Right kidney (tissue), 1 donor: ENCODE data around the gene FGB.
"Not testable (repeated sequence)": the region's sequence is repeated elsewhere in the genome, so short reads cannot be mapped to it uniquely, and the experiment has no call there.

ENCODE experiments used
- DNase-seq: peaks from one replicate; pipeline ENCODE4 v3.0.0-alpha.2; 2016

Gene FGB

GRCh38 chr4:154564311-154564710 lies 1.5 kb downstream of the FGB start:
- no peak for DNase-seq

- no peak for DNase-seq
These were observed 2.9 kb downstream of the FGB start for GRCh38 chr4:154565704-154566103.

- no peak for DNase-seq
These were observed 3.9 kb downstream of the FGB start for GRCh38 chr4:154566639-154567204.

- no peak for DNase-seq
These were observed 6.2 kb downstream of the FGB start for GRCh38 chr4:154569028-154569427.

- no peak for DNase-seq
These were observed 6.8 kb downstream of the FGB start for GRCh38 chr4:154569584-154569983.

DNA sequence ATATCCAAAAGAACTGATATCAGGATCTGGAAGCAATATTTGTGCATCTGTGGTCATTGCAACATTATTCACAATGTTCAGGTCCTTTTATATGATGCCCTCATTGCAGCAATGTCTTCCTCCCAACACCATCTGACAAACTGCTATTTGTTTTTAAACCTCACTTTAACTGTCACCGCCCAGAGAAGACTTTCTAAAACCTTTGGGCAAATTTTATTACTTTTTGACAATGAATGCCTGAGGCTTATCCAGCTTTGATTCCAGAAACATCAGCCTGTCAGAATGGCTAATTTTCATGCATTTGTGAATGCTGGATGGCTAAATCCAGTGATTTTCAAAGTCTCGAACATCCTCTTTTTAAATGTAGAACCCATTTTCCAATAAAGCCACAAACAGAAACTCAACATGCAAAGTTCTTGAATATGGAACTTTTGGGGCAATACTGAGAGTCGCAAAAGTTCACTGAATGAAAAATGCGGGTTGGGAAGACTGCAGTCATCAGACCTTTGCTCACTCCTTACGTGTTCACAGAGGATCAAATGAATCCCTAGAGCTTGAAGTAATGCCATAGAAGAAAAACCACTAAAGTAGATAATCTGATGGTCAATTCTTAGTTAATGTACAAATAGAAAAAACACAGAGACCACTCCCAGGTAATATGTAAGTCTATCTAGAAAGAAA lies 10.5 kb downstream of the FGB start:
- no peak for DNase-seq

GRCh38 chr4:154574311-154574710 lies 11.5 kb downstream of the FGB start:
- no peak for DNase-seq

DNA sequence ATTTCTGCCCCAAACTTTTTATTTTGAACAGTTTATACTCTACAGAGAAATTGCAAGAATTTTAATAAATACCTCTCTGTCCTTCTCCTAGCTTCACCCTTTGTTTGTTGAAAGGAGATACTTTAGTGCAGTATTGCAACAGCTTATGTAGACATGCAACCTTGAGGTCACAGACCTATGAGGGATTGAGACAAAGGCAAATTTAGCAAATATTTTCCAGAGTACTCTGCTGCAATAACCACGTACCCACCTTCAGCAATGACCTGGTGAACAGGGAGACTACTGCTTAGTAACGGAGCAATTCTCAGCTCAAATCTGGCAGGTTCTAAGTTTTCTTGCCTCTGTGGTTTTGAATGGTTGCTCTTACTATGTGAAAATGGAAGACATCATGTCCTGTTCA lies 14.5 kb downstream of the FGB start:
- no peak for DNase-seq

DNA sequence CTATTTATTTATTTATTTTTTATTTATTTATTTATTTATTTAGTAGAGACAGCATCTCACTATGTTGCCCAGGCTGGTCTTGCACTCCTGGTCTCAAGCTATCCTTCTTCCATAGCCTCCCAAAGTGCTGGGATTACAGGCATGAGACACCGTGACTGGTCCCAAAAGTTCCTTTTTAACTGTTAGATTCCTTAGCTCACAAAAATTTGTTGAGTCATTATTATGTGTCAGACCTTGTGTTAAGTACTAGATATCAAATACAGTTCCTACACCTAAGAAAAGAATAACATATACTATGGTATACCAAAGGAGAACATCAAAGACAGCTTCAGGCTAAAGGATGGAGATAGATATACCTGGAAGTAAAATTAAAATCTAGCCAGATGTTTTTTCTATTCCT lies 16.1 kb downstream of the FGB start:
- no peak for DNase-seq

DNA sequence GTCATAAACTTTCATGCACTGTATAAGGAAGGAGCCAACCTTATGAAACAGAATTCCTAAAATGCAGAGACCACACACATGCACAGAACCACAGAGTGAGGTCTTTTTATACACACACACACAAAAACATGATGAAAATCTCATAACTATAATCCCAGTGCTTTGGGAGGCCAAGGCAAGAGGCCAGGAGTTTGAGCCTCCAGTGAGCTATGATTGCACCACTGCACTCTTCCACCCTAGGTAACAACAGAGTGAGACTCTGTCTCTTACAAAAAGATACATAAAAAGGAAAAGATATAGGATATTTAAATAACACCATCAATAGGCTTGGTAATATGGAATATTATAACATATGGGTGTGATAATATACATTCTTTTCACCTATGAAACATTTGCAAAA lies 17.1 kb downstream of the FGB start:
- DNase-seq = no peak

- DNase-seq = no peak
These were observed 19.9 kb downstream of the FGB start for GRCh38 chr4:154582723-154583122.

DNA sequence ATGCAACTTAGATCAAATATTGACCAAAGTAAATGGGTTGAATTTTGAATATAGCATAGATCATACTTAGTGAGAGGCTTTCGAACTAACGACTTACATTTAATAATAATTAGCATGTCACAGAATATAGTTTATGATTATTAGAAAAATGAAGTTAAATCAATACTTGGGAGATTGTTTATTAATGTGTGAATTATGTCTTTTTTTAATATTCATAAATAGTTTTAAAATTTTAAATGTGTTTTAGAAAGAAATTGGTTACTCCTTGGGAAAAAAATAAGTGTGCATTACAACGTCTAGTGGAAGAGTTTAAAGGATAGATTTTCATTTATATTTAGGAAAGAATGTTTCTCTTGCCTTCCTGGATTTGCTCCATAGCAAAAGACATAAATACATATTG lies 20.4 kb downstream of the FGB start:
- no peak for DNase-seq

DNA sequence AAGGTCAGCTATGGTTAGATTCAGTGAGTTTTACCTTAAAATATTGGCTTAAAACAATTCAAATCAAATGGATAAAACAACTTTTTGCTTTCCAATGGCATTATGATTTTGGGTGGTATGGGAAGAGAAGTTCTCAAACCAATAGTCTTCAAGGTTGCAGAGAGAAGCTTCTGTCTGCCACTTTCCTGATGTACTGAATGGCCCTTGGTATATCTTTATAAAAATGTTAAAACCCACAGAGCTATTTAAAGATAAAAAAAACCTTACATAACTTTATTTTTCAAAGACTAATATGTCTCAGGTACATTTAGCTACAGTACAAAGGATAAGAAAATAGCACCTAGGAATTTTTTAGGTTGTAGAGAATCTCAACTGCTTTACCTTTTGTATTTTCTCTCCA lies 20.9 kb downstream of the FGB start:
- no peak for DNase-seq

- DNase-seq = no peak
These were observed 21.4 kb downstream of the FGB start for GRCh38 chr4:154584259-154584658.

DNA sequence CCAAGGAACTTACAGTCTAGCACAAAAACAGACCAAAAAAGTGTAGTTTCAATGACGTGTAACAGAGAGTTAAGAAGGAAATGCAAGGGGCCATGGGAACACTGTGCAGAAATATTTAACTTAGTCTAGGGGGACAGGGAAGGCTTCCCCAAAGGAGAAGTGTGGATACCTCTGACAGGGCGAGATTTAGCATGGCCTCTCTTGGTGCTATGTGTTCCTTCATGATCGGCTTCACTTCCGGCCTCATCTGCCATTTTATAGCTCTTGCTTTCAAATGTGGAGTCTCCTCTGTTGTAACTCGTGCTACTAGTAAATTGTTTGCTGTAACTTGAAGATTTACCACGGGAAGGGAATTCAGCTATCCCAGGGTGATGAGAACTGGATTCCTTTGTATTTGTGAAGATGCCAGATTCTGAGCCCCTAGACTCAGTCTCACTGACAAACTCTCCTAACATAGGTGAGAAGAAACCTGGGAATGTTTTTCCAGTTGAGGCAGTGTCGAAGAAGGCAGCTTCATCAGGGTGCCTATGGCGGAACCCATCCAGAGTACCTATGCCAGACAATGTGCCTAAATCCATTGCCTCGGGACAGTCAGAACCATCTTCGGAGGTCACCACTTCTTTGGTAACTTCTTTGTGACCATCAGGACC lies 22.7 kb downstream of the FGB start:
- no peak for DNase-seq

DNA sequence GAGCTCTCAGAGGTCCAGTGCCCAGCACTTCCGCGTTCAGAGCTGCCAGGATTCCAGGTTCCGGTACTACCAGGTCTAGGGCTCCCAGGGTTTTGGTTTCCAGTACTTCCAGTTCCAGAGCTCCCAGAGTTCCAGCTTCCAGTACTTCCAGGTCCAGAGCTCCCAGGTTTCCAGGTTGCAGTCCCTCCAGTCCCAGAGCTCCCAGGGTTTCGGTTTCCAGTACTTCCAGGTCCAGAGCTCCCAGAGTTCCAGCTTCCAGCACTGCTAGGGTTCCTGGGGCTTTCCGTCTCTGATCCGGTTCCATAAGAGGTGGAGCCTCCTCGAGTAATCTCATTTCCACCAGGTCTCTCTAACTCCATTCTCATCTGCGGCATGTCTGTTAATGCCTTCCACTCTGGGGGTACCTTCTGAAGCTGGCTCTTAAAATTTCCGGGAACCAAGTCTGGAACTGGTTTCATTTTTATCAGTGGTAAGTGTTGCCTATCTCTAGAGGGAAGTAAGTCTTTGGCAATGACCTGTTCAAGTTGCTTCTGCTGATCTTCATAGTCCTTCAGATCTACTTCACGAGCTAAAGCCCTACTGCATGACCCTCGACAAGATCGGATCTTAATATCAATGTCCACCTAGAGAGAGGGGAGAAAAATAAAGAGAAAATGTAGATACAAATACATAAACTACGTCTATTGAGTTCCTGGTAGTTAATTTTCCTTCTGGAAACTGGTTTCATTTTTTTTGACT lies 23.7 kb downstream of the FGB start:
- no peak for DNase-seq

DNA sequence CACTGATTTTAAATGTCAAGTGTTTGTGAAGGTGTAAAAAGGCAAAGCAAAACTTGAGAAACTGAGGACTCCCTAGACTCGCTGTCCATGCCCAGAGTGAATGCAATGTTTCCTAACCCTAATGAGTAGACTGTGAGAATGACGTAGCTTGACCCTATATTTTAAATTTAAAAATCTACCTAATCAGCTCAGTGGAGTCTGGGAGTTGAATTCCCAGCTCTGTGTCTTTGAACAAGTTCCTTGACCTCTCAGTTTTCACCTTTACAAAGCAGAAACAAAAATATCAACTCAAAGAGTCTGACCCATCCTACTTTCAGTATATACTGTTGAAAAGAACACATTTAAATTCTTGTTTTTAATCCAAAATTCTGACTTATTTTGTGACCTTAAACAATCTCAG lies 25.4 kb downstream of the FGB start:
- no peak for DNase-seq

DNA sequence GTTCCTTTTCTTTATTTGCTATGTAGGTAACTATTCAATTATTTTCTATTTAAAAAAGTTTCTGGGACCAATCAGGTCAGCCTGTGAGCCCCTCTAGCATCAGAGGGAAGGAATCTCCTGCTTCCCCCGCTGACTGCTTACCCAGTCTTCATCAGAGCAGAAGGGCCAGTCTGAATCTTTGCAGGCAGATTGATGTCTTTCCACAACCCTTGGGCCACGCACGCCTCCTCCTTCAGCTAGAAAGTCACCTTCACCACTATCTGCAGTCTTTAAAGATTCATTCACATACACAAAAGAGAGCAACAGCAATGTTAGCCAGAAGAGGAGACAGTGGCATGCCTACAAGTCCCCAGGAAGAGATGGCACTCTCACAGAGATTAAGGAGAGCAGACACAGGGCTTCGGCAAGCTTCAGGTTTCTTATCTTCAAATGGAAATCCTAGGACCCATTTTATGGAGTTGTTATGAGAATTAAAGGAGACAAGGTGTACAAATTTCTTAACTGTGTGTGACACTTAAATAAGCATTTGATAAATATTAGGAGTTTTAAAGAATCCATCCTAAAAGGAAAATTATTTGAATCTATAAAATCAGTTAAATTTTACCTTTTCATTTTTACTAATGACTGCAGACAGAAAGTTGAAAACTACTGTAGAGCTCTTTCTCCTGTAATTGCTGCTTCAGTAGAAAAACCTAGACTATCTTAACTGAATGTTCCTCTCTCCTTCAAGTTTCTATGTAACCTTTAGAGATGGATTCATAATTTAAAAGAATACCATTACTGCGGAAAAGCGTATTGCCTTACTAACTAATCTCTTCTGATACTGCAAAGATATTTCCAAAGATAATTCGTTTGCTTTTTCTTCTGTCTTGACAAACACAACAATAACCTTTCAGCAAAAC lies 26.7 kb downstream of the FGB start:
- no peak for DNase-seq

DNA sequence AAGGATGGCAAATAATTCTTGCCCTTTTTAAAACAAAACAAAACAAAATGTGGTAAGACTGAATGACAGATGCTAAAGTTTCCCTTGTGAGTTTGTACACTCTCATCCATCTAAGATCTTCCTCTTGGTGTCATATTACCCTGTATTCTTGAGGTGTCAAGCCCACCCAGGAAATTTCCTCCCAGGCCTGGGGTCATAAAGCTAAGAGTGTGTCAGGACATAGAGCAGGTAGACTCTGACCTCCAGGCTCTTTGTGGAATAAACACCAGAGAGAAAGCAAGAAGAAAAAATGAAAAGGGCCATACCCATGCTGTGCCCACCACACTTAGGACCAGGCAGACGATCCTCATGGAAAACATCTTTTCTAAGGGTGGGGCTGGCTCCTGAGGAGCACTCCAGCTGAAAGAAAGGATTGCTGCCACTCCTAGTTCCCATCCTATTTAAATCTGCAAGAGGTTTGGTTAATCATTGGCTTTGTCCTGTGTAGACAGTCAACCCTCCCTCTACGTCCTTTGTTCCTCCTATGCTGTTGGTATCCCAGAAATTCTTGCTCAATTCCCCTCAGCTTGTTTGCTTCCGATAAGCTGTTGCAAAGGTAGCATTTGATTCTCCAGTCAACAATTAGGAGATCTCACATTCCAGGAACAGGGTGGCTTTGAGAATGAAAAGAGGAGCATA lies 27.7 kb downstream of the FGB start, which contains the start of gene FGA:
Gene FGA, minus strand, starts transcription at position 414 of the 678 bp plus-strand sequence. Its CDS starts 55 bp downstream, at position 359.
- DNase-seq = no peak

DNA sequence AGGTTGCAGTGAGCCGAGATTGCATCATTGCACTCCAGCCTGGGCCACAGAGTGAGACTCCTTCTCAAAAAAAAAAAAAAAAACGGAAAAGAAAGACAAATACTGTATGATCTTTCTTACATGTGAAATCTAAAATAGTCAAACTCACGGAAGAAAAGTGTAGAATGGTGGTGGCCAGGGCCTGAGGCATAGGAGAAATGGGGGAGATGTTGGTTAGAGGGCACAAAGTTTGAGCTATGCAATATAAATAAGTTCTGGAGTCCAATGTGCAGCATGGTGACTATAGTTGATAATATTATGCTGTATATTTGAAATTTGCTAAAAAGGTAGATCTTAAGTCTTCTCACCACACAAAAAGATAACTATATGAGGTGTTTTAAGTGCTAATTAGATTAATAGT lies 29.1 kb downstream of the FGB start:
- DNase-seq = no peak

GRCh38 chr4:154593868-154594267 lies 31.1 kb downstream of the FGB start:
- DNase-seq = no peak

- DNase-seq = not testable (repeated sequence)
These were observed 31.5 kb downstream of the FGB start for GRCh38 chr4:154594343-154594742.
